HG02610 (cell line): ENCODE results near the gene GLCE.

Experiments used
- ATAC-seq: cut with Tn5 transposase; IDR thresholded peaks from one replicate; pipeline ENCODE4 v1.9.1; 2021; ENCODE audit warnings: mild to moderate bottlenecking, moderate library complexity; ENCODE audit not compliant: unreplicated experiment

Gene GLCE

GRCh38 chr15:69194025-69194827, 33.8 kb downstream of the GLCE start:
- no peak for ATAC-seq

GRCh38 chr15:69194854-69195253, 34.4 kb downstream of the GLCE start:
- no peak for ATAC-seq

- ATAC-seq, result no peak
Measured at GRCh38 chr15:69200832-69201745, 40.7 kb downstream of the GLCE start.

GRCh38 chr15:69206079-69206478, 45.6 kb downstream of the GLCE start:
- ATAC-seq, result no peak

- no peak for ATAC-seq
Measured at GRCh38 chr15:69209661-69210060, 49.2 kb downstream of the GLCE start.

GRCh38 chr15:69210574-69210973, 50.1 kb downstream of the GLCE start:
- ATAC-seq, result no peak

- no peak for ATAC-seq
Measured at GRCh38 chr15:69213786-69214185, 53.4 kb downstream of the GLCE start.

GRCh38 chr15:69215314-69216035, 55.0 kb downstream of the GLCE start:
- no peak for ATAC-seq

GRCh38 chr15:69217381-69217780, 56.9 kb downstream of the GLCE start:
- ATAC-seq, result no peak

GRCh38 chr15:69219690-69220089, 59.3 kb downstream of the GLCE start:
- no peak for ATAC-seq

GRCh38 chr15:69222002-69222474, 61.6 kb downstream of the GLCE start:
- ATAC-seq, result no peak

GRCh38 chr15:69223083-69223813, 62.8 kb downstream of the GLCE start:
- no peak for ATAC-seq

GRCh38 chr15:69224383-69224782, 63.9 kb downstream of the GLCE start:
- ATAC-seq, result no peak

GRCh38 chr15:69225355-69226022, 65.1 kb downstream of the GLCE start:
- ATAC-seq, result no peak

- no peak for ATAC-seq
Measured at GRCh38 chr15:69226023-69226355, 65.6 kb downstream of the GLCE start.

GRCh38 chr15:69232144-69232543, 71.7 kb downstream of the GLCE start:
- no peak for ATAC-seq

GRCh38 chr15:69232765-69233164, 72.3 kb downstream of the GLCE start:
- ATAC-seq, result no peak

GRCh38 chr15:69234676-69235075, 74.2 kb downstream of the GLCE start:
- ATAC-seq, result no peak

- ATAC-seq, result no peak
Measured at GRCh38 chr15:69236505-69236904, 76.1 kb downstream of the GLCE start.

- no peak for ATAC-seq
Measured at GRCh38 chr15:69237718-69238117, 77.3 kb downstream of the GLCE start.
